GM19043 (cell line): Measurements from ENCODE around the gene SRMS.

Experiments
- ATAC-seq: cut with Tn5 transposase; IDR thresholded peaks from one replicate; pipeline ENCODE4 v1.9.1; 2021; ENCODE audit warnings: low read depth; ENCODE audit not compliant: unreplicated experiment

SRMS gene

GRCh38 chr20:63505281-63505680, 42.3 kb downstream of the SRMS start:
- ATAC-seq, result no peak

DNA sequence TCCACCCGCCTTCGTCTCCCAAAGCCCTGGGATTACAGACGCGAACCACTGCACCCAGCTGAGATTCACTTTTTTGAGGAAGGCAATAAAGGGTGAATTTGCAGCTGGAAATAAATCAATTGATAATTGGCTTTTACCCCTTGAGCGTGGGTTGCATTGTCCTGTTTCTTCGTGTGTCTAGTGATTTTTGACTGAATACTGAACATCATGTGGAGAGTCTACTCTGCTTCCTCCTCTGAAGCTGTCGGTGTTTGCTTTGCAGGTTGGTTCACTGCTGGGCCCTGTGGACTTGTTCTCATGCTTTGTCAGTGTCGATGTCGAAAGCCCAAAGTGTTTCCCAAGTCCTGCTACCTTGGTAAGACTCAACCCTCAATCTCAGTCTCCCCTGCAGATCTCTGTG, 42.9 kb downstream of the SRMS start:
- no peak for ATAC-seq

DNA sequence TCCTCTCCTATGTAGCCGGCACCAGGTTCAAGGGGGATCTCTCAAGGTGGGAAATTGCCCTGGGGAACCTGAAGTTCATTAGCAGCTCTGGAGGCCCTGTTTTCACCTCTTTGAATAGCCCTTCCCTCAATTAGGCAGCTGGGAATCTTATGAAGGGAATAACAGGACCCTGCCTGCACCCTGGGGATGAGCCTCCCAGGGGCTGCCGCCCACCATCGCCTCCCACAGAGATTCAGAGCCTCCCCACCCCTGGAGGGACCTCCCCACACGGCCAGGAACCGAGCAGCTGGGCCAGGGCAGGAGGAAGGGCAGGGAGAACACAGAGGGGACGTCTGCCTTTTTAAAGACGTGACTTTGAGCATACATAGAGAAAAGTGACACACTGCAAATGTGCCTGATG, 44.0 kb downstream of the SRMS start:
- no peak for ATAC-seq

DNA sequence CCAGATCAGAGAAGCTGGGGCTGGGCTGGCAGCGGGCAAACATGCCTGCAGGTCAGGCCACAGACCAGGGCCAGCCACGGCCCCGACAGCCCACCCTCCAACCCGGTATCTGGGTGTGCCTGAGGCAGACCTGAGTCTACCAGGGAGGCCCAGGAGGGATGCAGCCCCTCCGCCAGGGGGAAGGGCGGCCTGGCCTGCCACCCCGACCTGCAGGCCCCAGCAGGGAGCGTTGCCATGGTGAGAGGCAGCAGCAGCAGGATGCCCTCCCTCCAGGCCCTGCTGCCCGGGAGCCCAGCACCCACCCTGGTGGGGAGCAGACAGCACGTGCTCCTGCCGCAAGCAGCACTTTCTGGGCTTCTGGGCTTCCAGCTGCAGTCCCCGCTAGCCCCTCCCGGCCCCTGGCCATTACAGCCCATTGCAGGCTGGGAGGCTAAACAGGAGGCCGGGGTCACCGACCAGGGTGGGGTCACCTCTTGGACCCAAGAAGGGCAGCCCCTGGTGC, 44.8 kb downstream of the SRMS start:
- ATAC-seq, result no peak

- no peak for ATAC-seq
These were observed 45.5 kb downstream of the SRMS start for GRCh38 chr20:63501818-63502670.

DNA sequence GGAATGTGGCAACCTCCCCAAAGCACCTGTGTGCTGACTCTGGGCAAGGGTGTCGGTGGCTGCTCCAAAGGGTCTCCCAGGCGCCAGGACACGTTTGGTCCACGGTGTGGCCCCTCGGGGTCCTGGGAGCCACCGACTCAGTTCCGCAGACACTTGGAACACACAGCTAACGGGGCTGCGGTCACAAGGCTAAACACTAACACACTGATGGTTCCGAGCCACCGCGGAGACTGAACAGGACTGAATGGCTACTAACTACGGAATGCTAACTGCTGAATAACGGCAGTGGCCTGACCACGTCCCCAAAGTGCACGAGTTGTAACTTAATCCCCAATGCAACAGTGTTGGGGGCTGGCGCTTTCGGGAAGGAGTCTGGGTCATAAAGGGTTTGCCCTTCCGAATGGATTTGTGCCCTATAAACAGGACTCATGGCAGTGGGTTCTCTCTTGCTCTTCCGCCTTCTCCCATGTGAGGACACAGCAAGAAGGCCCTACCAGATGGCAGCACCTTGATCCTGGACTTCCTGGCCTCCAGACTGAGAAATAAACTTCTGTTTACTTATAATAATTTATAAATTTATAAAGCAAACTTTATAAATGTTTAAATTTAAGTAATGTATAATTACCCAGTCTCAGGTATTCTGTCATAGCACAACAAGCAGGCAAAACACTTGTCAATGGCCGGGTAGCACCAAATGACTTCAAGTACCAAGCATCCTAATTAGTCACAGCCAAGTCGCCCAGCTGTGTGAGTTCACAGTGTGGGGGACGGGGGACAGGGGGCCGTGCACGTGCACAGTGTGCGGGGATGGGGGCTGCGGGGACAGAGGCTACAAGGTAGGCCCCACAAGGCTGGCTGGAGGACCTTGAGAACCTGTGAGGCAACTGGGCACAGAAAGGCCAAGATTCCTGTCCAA, 46.4 kb downstream of the SRMS start:
- no peak for ATAC-seq

- ATAC-seq, result no peak
These were observed 47.2 kb downstream of the SRMS start for GRCh38 chr20:63500151-63500901.

- ATAC-seq, result no peak
These were observed 48.1 kb downstream of the SRMS start for GRCh38 chr20:63499338-63499969.

DNA sequence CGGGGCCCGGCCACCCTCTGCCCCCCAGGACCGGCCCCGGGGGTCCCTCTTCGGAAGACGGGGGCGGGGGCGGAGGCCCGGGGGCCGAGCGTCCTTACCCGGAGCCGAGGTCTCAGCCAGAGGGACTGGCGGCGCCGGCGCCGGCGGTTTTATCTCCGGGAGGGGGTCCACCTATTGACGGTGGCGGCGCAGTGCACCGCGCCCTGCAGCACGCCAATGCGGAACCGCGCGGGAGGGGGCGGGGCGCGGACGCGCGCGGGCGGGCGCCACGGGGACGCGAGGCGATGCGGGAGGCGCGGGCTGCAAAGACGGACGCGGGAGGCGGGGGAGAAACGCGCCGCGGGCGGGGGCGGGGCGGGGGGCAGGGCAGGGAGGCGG, 48.6 kb downstream of the SRMS start, which contains the start of gene EEF1A2:
Gene EEF1A2, minus strand, starts transcription at position 124 of the 378 bp plus-strand sequence. CDS start 1,320 bp downstream, outside the sequence.
- ATAC-seq, result no peak

GRCh38 chr20:63497946-63498935, 49.3 kb downstream of the SRMS start:
- ATAC-seq, result no peak

DNA sequence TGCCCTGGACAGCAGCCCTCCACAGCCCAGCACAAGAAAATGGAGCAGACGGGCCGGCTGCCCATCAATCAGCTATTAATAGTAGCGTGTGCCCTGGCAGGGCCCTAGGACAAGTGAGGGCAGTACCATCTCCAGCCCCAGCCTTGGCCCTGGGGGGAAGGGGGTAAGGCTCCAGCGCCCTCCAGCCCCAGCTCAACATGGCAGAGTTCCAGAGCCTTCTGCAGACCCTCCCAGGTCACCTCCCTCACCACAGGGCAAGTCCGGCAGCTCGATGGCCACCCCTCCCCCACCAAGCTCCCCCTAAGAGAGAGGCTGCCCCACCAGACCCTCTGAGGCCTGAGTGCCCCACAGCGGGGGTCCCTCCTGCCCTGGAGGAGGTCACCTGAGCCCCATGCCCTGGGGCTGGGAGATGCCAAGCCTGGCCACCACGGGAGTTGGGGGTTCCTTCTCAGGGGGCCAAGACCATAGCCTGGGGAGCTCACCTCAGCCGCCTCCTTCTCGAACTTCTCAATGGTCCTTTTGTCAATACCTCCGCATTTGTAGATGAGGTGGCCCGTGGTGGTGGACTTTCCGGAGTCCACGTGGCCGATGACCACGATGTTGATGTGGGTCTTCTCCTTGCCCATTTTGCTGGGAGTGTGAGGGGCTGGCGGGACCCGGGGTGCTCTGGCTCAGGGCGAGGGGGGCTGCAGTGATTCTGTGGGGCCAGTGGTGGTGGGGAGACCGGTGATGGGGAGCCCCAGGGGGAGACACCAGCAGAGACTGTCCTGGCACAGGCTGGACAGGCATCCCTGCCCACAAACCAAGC, 50.2 kb downstream of the SRMS start:
- no peak for ATAC-seq

DNA sequence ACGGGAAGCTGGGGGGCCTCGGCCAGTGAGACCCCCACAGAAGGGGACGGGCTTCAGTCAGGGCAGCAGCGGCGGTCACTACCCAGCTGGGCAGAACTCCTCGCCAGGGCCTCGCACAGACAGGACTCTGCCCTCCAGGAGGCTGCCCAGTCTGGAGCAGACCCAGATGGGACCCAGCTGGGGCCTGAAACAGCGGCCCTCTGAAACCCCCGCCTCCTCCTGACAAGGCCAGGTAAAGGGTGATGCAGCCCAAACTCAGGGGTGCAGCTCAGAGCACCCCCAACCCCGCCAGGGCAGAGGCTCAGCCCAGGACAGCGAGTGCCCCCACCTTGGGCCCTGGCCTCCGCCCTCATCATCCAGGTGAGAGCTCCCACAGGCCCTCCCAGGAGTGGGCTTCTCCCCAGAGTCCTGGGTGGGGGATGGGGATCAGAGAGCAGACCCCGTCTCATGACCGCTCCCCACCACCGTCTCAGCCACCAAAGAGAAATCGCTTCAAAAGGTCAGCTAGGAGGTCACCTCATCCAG, 50.9 kb downstream of the SRMS start:
- ATAC-seq, result no peak

DNA sequence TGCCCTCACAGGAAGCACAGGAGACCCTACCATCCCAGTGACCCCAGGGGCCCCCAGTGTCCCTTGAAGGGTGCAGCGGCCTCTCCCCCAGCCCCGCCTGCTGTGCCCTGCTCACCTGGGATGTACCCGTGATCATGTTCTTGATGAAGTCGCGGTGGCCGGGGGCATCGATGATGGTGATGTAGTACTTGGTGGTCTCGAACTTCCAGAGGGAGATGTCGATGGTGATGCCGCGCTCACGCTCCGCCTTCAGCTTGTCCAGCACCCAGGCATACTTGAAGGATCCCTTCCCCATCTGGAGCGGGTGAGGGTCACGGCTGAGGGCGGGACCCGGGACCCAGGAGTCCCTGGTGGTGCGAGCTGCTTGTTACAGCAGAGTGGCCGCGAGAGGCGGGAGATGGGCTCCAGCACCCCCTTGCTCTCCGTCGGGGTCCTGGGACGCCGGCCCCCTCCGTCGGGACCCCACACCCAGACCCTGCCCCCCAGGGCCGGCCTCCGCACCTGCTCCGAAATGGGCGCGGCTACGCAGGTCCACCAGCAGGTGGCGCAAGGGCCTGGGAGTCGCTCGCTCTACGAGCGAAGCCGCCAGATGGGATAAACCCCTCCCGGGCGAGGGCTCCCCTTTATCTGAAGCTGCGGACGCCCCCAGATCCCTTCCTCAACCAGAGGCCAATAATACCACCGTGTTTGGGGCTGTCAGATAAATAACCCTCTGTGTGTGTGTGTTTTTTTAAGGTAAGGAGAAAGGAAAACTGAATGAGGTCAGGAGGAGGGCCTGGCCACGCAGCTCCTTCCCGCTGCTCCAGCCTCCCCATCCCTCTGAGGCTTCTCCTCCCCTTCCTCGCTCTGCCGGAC, 51.6 kb downstream of the SRMS start:
- no peak for ATAC-seq

DNA sequence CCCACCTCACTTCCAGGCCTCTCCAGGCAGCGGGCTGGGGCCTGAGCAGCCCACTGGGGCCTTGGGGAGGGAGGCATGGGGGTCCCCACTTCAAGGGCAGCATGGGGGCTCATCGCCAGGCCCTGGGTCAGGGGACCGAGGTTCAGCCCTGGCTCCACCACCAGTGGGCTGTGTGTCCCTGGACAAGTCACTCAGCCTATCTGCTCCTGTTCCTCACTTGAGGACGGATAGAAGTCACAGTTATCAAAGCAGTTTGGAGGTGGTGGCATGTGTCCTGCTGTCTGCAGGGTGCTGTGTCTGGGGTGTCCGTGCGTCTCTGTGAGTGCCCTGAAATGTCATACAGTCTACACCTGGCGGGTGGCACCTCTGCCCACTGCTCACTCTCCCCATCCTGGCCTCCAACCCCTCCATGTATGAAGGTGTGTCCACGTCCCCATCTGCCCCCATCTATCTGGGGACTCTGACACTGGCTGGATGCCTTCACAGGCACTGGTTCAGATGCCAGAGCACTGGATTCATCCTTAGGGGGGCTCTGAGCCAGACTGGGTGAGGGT, 52.3 kb downstream of the SRMS start:
- ATAC-seq, result no peak

- no peak for ATAC-seq
These were observed 53.0 kb downstream of the SRMS start for GRCh38 chr20:63494420-63495166.

DNA sequence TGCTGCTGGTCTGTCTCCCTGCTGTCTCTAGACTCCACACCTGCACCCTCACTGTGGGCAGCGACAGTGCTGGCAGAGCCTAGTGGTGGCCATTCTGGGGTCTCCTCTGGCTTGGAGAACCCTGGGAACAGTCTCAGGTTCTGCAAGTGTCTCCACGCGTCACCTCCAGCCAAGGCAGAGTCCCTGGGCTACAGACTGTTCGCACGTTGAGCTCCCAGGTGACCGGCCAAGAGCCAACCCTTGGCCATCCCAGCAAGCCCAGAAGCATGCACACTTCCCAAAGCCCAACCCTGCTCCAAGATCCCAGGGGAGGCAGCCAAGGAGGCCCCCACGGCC, 53.5 kb downstream of the SRMS start:
- no peak for ATAC-seq
